HG02852 (cell line): ENCODE results near the gene MOB3C.

Experiments
- ATAC-seq: cut with Tn5 transposase; IDR thresholded peaks from one replicate; pipeline ENCODE4 v1.9.1; 2021; ENCODE audit warnings: mild to moderate bottlenecking, moderate library complexity; ENCODE audit not compliant: unreplicated experiment

The MOB3C gene

DNA sequence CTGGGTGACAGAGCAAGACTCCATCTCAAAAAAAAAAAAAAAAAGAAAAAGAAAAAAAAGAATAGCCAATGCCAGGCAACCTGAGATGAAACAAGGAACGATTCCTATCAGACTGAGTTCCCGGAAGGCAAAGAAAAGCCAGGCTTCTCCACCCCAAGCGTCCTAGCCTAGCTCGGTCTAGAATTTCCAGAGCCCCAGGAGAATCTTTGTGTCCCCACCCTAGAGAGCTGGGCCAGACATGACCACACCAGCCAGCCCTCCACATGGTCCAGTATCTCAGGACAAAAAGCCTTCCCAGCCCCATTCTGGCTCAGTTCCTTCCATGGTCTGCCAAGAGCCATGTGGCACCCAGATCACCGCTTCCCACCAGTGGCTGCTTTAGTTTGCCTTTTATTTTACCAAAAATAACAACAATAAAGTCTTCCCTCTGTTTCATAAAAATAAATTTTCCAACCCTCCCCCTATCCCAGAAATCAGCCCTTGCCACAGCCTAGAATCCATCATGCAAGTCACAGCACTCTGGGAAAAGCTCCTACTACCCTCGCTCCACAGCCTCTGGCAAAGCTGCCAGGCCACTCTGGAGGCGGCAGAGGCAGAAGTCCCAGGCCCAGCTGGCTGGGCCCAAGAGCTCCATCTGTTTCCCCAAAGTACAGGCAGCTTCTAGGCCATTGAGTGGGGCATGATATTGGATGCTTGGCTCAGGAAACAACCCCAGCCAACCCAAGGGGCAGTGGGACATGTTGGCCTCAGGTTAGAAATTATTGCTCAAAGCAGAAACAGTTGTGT lies 9.1 kb downstream of the MOB3C start:
- ATAC-seq = no peak

DNA sequence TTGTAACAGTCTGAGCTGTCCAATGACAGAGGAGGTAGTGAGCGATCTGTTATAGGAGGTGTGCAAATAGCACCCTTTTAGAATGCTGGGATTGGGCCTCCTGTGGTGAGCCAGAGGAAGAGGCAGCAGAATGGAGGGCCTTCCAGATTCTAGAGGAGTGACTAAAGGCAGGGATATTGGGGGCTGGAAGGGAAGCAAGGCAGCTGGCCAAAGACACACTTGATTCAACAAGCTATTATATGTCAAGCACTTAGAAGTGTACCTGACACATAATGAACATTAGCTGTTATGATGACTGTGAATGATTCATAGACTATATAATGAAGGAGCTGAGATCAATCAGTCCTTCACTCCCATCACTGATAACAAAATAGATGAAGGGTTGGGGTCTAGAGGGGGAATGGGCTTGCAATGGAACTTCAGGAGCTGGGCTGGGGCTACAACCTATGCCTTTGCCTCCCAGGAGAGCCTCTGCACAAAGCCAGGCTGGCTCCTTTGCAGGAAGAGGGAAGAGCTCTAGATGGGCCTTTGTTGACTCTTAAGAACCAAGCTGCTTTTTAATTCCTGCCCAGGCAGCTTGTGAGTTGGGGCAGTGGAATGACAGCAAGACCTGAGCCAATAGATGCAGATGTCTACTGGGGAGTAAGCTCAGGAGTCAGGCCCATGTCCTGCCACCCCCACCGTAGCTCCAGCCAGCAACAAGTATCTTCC lies 10.2 kb downstream of the MOB3C start:
- ATAC-seq = no peak

DNA sequence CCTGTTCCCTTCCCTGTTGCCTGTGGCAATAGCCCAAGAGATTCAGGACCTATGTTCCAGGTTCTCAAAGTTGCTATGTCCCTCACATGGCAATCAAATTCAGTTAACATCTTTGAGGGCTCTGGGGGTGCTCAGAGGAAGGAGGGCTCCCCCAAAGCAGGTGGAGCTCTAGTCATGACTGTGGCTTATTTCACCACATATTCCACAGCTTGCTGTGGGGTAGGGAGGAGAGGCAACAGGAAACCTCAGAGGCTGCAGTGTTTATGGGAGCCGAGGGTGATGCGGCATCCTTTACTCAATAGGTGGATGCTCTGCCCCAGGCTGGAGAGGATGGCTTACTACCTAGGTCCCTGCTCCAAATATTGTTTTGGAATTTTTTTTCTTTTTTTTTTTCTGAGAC lies 11.4 kb downstream of the MOB3C start:
- no peak for ATAC-seq

DNA sequence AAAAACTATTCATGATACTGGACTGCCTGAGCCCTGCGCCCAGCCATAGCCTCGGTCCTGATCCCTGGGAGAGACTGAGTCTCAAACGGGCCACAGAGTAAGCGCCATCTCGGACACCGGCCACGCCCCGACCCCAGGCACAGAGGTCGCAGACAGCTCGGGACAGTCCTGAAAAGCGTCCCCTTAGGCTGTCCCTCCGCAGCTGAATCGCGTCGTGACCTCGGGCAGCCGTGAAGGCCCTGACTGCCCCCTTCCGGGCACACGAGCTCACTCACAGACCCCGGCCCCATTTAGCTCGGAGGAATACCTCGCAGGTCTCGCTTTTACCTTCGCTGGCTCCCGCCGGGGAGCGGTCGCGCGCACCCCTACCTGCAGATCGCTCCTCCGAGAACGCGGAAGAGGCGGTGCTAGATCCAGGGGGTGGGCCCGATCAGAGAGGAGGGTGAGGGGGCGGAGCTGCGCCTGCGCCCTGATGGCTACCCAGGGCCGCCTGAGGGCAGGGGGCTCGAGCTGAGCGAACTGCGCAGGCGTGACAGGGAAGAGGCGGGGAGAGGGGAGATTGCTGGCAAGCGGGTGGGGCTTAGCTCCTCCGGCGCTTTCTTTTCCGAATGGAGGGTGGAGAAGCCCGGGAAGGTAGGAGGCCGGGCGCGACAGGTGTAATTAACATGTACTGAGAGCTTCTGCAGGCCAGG lies 12.6 kb downstream of the MOB3C start, which contains the start of gene MKNK1:
Gene MKNK1, minus strand, starts transcription at position 411 of the 692 bp plus-strand sequence. CDS start 20,941 bp downstream, outside the sequence.
- ATAC-seq = peak; percentile 95

DNA sequence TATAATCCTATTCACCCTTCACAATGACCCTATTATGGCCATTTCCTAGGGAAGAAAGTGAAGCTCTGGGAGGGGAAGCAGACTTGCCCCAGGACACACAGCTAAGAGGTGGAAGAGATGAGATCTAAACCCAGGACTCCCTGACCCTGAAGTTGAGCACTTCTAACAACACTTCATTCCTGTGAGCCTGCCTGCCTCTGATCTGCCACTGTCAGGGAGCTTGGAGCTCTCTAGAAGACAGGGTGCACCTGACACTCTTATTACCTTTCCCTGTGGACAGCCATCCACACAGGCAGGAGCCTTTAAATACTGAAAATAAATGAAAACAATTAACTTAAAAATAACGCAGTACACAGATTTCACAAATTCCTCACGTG lies 13.1 kb downstream of the MOB3C start:
- ATAC-seq = no peak

DNA sequence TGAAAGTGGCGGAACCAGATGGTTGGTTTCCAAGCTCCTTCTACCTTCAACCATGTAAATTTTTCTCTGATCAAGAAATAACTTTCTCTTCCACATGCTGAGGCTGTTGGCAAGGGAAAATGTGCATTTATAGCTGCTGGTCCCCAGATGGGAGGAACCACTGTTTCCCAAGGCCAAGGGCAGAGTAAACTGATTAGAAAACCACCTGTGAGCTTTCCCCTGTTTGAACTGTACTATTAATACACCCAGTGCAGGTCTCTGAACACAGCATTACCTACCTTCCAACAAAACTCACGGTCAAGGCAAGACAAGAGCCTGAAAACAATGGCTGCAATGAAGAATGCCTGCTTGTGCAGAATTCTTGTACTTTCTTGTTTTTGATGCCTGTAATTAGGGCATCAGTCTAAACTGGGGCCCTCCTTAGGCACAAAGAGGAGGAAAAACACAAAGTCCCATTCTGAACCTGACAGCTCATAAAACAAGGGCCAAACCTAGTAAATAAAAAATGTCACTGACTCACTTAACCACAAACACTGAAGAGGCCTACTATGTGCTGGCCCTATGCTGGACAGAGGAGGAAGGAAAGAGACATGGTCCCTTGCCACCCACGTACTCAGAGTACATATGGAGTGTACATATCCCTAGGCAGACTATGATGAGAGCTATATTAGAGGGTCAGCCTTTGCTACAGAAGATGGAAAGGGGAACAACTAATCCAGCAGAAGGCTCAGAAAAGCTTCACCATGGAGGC lies 15.2 kb downstream of the MOB3C start:
- no peak for ATAC-seq

DNA sequence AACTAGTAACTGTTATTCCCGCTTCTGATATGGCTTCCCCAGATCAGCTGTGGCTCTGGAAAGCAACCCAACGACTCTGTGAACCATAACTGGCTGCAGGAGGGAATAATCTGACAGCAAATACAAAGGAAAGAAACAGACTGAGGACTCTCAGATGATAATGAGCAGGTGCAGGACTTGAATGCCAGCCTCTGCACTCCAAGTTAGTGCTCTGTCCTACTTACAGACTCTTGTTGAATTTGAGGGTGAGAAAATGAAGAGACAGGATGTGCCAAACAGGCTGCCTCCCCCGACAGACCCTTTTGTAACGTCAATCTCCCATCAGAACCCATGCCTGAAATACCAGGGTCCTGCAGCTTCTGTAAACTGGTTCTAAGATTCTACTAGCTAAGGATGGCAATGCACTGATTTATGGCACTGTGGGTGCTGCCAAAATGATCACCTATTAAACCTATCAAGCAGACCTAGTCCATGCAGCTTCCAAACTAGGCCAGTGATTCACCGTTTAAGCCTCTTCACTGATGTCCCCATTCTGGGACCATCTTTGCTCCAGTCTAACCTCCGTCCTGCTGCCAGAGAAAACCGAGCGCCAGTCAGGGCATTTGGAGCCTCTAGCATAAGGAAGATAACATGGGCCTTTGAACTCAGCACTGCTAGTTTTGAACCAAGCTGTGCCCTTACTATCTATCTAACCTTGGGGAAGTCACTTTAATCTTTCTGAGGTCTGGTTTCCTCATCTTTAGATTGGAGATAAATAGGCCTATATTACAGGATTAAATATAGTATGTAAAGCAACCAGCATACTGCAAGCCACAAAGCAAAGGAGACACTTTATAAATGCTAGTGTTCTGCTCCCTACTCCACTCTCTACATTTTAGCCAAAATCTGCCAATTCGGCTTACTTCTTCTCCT lies 17.3 kb downstream of the MOB3C start:
- no peak for ATAC-seq

DNA sequence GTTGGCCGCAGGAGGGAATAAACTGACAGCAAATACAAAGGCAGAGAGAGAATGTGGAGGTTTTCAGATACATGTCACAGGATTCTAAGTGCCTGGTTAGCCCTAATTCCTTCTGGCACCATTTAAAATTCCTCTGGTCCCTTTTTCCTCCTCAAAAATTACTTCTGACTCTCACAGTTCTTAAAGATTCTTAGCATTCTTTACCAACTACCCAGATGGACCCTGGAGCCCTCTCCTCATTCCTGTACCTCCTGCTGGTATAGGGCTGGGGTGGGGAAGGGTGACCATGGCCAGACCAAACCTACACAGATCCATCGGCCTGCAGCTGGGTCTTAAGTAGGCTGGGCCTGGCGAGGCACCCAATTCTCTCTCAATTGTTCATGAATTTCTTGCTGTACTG lies 19.8 kb downstream of the MOB3C start:
- no peak for ATAC-seq

DNA sequence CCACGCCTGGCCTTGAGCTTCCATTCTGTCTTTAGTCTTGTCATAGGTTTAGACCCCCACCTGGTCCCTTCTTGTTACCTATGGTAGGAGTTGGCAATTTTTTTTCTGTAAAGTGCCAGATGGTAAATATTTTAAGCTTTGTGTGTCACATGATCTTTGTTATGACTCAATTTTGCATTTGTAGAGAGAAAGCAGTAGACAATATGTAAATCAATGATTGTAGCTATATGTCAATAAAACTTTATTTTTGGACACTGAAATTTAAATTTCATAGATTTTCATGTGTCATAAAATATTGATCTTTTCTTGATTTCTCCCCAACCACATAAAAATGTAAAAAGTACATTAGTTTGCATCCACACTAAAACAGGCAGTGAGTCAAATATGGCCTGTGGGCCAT lies 20.6 kb downstream of the MOB3C start:
- ATAC-seq = no peak

DNA sequence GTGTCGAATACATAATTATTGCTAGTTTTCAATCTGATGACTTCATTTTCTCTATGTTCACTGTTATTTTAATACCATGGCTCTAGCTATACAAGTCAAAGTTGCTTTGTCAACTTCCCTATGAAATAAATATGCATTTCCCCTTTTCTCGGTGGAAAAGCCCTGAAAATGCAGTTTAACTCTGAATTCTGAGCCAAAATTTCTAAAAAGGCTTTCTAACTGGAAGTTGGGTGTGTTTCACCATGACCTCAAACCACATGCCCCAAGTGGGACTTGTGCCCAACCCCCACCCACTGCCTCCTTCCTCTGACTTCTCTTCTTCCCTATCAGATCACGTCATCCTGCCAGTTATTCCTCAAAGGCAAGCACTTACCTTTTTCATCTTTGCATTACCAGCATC lies 21.5 kb downstream of the MOB3C start:
- no peak for ATAC-seq

DNA sequence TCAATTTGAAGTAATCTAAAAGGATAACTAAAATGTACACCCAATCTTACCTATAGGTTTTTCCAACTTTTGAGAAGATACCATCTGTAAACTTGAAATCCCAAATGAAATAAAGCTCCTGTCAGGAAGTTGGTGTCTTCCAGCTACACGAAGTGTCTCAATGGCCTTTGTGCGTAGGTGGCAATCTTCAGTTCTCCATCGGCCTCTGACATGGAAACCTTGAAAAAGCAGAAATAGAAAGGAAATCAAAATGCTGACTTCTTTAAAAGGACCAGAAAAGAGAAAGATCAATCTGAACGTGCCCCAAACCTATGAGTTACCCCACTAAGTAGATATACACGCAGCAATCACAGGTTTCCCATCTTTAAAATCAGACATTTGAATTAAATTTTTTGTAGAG lies 22.5 kb downstream of the MOB3C start:
- no peak for ATAC-seq

DNA sequence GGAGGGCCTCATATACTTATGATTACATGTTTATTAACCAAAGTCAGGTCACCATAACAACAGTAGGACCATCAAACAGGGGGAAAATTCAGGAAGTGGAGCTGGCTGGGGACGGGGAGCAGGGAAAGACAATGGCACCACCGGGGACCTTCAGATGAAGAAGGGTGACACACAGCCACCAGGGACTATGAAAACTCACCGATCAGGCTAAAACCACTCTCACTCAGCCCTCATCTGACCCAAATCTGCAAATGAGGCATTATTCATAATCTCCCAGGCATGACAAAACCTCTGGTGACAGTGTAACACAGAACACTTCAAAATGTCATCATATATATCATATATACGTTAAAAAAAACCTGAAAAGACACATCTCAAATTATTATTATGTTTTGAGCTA lies 23.8 kb downstream of the MOB3C start:
- no peak for ATAC-seq

DNA sequence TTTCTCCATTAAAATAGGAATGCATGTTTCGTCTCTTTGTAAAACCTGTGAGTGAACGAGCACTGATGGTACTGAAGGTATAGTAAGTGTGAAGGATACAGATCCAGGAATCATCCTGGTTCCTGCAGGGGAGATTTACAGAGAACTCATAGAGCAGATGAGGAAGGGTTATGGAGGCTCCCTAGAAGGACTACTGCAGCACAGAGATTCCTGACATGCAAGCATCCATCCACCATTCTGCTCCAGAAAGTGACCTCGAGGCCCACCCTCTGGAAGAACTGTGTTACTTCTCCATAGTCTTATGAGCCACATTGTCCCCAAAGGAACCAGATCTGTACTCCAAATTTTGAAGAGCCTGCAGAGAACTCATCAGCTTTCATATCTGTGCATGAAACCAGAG lies 27.1 kb downstream of the MOB3C start:
- no peak for ATAC-seq

DNA sequence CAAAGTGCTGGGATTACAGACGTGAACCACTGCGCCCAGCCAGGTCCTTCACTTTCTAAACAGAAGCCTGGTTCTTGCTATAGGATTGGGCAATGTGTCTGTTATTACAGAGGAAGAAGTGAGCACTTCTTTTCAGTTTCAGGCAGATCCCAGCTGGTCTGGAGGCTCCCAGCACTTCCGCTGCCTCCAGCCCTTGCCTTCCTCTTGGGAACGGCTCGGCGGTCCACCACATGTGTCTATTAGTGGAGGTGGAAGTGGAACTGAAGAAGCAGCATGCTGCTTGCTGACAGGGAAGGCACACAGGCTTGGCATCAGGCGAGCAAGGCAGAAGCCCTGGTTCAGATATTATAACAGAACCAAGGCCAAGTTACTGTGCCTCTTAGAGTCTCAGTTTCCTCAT lies 29.5 kb downstream of the MOB3C start:
- no peak for ATAC-seq

DNA sequence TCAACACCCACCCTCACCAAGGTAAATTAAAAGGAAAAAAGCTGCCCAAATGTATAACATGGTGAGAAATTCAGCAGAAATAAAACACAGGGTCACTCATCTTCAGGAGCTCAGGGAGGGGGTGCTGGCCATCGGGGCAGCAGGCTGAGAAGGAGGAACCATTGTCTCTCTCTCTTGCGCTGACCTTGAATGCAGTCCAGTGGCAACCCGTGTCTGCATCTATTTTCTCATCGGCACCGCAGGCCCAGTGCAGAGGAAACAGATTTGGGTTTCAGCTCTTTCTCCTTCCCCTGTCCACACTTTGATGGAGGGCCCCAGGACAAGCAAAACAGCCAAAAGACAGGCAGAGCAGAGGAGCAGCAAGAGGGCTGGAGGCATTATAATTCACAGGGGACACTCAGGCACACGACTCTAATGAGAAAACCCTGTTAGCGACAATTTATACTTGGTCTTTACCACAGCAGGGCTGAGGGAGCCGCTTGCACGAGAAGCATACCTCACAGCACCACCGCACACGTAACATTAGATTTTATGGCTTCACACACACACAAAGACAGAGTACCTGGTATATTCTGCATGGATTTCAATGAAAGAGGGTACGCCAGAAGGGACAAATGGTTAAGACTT lies 31.2 kb downstream of the MOB3C start:
- ATAC-seq = no peak

DNA sequence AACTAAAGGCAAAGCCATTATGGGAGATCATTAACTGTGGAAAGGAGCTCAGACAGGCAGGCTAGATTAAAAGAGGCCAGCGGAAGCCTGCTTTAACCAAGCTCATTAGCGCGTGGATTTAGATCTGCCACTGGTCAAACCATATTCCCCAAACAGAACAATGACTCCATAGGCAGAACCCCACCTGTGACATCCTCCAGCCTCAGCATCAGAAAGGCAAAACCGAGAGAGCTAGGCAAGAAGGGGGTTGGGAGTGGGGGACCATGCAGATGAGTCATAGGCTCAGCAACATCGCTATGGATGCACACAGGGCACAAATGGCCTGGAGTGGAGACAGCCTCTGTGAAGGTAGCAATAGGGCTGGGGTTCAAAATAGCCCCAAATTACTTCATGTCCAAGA lies 33.1 kb downstream of the MOB3C start:
- ATAC-seq = no peak

DNA sequence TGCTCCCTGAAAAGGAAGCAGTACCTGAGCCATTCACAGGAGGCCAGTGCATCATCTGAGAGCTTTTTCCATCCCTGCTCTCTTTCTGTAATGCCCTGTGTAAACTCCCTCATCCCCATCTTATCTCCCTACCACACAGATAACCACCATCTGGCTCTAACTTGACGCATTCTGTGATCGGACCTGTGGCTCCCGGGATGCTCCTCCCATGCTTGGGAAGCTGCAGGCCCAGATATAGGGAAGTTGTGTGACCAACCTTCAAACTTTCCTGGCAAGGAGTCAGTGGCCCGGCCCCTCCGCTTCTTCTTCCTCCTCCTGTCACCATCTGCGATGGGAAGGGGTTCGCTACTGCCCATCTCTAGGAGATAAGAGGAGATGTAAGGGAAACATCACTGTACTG lies 33.6 kb downstream of the MOB3C start:
- no peak for ATAC-seq

DNA sequence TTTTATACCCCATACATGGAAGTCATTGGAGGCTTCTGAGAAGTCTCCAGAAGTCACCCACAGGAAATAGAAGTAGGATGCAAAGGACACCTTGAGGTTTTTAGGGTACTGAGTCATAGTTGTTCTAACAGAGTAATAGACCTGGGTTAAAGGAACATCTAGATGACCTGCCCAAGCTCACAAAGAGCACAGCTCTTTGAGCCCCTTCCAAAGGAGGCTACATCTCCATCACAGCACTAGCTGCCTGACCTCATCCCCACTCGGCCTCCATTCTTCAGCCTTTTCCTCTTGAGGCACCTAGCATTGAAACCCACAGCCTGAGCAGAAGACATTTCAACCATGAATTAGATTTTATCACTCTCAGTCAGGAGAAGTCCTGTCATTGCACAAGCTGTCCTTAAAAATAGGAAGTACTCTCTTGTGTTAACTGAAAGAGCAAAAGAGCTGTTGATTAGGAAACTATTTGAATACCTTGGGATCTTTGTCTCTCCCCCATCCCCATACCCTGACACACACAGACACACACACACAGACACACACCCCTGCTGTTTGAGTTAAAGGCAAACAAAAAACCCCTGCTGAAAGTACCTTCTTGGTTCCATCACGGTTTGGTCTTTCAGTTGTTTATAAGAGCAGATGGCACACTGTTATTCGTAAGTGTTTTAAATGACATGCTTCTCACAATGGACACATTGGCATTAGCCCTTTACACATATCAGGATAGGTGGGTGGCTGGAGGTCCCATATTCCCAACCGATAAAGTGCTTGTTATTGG lies 34.7 kb downstream of the MOB3C start:
- ATAC-seq = no peak
